HG02884 (cell line): ENCODE data around the gene COQ9.
"Not testable (repeated sequence)": the region's sequence is repeated elsewhere in the genome, so short reads cannot be mapped to it uniquely, and the experiment has no call there.

ENCODE experiments used
- ATAC-seq: cut with Tn5 transposase; IDR thresholded peaks from one replicate; pipeline ENCODE4 v1.9.1; 2021; ENCODE audit warnings: mild to moderate bottlenecking, moderate library complexity; ENCODE audit not compliant: unreplicated experiment

The COQ9 gene

GRCh38 chr16:57426356-57426755, 20.9 kb upstream of the COQ9 start:
- no peak for ATAC-seq

GRCh38 chr16:57427307-57427706, 20.0 kb upstream of the COQ9 start:
- ATAC-seq, result no peak

DNA sequence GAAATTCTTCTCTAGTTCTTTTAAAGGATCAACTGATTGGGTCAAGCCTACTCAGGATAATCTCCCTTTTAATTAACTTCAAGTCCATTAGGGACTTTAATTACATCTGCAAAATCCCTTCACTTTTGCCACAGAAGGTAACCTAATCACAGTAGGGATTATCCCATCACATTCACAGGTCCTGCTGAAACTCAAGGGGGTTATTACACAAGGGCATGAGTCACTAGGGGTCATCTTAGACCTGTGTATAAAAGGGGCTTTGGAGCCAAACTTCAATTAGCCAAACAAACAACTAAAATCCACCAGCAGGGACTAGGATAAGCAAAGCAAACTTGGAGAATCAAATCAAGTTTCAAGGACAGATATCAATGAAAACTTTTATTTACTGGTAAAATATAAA, 19.5 kb upstream of the COQ9 start:
- no peak for ATAC-seq

DNA sequence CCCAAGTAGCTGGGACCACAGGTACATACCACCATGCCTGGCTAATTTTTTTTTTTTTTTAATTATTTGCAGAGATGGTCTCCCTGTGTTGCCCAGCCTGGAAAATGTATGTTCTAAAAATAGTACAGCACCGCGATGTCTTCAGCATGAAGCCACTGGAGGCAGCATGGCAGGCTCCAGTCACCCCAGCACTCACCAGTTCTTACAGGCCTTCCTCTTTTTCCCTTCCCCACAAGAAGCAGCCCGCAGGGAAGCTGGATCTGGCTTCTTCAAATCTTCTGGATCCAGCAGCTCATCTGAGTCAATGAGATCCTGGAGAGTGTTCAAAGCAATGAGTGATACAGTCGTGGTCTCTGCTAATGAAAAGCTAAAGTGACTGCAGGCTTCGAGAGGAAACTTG, 16.3 kb upstream of the COQ9 start:
- no peak for ATAC-seq

DNA sequence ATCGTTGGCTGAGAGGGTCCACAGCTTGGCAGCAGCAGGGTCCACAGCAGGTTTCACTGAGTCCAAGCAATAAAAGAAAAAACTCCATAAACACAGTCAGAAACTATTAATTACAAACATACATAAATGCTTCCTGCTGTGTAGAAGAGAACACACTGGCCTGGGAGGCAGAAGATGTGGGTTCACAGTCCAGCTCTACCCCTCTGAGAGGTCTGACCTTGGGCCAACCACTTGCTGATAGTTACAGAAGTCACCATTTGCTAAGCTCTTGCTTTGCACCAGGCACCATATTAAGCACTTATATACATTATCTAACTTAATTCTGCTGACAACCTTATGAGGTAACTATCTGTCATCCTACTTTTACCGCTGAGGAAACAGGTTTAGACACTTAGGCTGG, 14.8 kb upstream of the COQ9 start:
- no peak for ATAC-seq

DNA sequence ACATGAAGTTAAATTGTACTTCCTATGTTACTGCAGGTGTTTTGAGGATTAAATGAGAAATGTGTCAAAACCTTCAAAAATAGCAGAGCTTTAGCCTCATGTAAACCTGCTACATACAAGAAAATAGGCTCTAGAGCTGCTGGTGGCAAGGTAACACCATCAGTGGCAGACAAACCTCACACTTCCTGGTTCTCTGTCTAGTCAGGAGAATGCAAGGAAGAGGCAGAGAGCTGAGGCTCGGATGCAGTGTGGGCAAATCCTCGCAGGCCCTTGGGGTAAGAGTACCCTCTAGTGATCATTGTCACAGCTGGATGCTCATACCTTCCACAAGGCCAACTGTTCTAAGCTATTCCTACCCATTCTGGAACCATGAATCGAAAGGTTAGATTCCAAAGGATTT, 14.3 kb upstream of the COQ9 start:
- ATAC-seq, result no peak

GRCh38 chr16:57434003-57434402, 13.3 kb upstream of the COQ9 start:
- ATAC-seq, result no peak

DNA sequence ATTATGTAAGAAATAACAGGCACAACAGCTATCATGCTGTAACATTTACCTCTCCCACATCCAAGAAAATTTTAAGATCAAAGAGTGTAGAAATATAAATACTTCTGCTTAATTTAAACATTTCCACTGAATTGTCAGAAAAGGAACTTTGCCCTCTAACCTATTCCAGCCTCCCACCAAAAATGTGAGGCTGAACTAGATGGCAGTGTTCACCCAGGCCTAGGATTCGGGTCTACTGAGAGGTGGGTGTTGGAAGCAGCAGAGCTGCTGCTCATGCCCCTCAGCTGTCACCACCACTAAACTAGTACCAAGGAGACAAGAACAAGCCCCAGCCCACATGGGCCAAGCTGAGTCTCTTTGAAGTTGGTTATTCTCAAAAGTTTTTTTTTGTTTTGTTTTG, 11.4 kb upstream of the COQ9 start:
- no peak for ATAC-seq

GRCh38 chr16:57439947-57440346, 7.3 kb upstream of the COQ9 start:
- not testable (repeated sequence) for ATAC-seq

GRCh38 chr16:57440551-57440950, 6.7 kb upstream of the COQ9 start:
- not testable (repeated sequence) for ATAC-seq

DNA sequence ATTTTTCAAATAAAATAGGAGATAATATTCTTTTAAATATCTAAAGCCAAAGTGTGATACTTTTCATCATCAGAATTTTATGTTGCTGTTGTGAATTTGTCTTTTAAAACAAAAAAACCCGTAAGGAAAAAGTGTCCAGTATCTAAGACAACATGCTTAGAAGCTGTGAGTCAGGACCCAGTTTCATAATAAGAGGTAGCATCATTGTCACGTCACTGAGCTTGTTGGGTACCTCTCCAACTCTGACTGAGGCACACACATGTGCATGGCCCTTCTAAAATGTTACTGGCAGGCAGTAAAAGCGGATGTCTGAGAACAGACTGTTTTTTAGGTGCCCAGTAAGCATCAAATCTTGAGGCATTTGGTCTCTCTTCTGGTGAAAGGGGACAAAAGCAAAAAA, 2.6 kb upstream of the COQ9 start:
- ATAC-seq, result no peak

GRCh38 chr16:57445510-57445909, 1.8 kb upstream of the COQ9 start:
- no peak for ATAC-seq

DNA sequence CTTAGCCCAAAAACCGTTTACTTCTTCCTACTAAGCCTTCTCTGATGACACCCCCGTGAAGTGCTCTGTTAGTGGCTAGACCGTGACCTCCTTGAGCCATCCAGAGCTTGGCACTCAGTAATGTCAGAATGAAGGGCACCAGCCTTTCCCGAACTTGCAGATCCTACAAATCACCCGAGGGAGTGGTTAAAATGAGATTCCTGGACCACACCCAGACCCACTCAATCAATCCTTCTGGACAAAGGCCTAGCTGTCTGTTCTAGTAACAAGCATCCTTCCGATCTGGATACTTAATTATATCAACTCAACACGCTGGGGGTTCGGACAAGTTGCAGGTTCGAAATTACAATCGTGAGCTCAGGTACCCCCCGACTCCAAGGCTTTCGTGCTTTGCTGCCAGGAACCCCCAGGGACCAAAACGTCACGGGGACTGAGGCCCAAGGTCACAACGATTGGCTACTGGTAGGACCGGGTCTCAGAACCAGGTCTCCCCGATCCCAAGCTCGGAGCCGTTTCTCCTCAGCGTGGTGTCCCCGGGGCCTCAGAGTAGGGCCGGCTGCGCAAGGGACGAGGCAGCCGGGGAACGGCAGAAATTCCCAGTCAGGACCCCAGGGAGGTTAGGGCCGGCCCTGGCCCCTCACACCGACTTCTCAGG, 621 bp upstream of the COQ9 start:
- ATAC-seq, result peak; percentile 27

- ATAC-seq, result no peak
Observed at GRCh38 chr16:57452021-57452420, 4.7 kb downstream of the COQ9 start.

- ATAC-seq, result peak; percentile 89
Observed at GRCh38 chr16:57462209-57462977, 15.1 kb downstream of the COQ9 start, which contains the start of gene POLR2C. POLR2C (plus strand) TSS chr16:57462679; CDS start chr16:57462725, 46 bp downstream.

- ATAC-seq, result peak; percentile 23
Observed at GRCh38 chr16:57462978-57463362, 15.7 kb downstream of the COQ9 start.

DNA sequence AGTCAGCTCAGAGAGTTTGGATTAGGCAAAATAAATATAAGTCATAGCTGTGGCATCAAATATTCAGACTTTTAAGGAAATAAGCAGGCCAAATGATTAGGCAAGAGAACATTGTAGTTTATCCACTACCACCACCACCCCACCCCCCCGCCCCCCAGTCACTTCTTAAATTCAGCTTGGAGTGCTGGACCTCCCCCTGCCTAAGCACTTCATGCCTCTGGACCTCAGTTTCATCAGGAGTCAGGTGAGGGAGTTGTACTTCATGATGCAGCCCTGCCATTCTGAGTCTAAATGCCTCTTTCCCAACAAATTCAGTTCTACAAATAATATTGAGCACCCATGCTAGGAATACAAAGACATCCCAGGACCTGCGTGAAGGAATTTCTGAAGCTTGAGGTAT, 17.2 kb downstream of the COQ9 start:
- no peak for ATAC-seq

DNA sequence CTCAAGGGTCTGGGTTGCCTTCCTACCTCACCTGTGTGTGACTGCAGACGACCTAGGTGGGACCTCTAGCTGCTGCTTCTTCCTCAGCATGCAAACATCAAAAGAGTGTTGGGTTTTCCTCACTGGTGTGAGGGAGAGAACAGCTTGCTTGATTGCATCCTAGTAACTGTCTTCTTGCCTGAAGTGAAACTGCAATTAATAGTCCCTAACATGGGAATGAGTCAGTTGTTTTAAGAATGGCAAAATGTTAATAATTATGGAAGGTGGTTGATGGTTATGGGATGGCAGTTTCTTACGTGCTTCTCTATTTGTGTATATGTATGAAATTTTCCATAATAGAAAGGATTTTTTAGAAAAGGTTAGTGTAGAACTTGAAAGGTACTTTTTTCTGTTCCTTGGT, 21.1 kb downstream of the COQ9 start:
- no peak for ATAC-seq

DNA sequence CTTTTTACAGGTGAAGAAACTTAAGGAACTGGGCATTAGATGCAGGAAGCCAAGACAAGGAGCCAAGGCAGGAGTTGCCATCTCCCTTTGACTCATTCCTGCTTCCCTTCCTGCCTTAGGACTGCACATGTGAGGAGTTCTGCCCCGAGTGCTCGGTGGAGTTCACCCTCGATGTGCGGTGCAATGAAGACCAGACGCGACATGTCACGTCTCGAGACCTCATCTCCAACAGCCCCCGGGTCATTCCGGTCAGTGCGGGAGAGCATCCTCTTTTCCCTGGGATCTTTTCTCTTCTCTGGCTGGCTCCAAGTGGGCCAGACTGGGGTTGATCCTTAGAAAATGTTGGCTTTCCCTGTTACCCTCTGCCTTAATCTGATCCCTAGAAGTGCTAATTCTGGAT, 21.8 kb downstream of the COQ9 start:
- ATAC-seq, result no peak

DNA sequence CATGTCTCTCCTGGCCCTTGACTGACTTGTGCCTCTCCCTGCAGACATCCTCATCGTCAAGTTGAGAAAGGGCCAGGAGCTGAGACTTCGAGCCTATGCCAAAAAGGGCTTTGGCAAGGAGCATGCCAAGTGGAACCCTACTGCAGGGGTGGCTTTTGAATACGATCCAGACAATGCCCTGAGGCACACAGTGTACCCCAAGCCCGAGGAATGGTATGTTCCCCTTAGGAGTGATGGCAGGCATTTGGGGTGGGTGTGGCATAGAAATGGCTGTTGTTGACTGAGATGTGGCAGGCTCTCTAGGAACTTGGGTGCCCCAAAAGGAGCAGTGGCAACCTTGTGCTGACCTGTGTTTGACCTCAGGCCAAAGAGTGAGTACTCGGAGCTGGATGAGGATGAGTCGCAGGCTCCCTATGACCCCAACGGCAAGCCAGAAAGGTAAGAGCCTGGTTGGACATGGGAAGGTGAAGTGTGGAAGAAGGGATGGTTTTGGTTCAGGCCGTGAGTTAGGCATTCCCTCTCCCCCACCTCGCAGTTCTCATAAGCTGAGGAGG, 22.7 kb downstream of the COQ9 start:
- ATAC-seq, result no peak

GRCh38 chr16:57470711-57471110, 23.4 kb downstream of the COQ9 start:
- no peak for ATAC-seq

DNA sequence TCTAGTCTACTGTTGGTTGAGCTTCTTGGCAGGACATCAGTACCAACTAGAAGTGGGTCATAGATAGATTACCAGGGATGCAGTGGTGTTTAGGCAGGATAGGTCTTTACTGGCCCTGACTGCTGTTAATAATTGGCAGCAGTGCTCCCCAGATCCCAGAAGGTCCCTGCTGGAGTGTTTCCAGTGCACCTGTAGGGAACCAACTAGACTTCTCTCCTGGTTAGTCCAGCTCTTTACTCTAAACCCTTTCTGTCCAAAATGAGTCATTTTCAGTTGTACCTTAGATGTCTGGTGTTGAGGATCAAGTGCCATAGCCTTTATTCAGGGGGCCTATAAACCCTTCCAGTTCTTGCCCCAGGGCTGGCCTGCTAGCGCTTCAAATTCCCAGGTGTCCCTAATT, 23.9 kb downstream of the COQ9 start:
- no peak for ATAC-seq
